ENCODE data around the gene MRFAP1L1.

Gene MRFAP1L1

GRCh38 chr4:6662591-6662990 is 47.1 kb downstream of the MRFAP1L1 start:
- DNase-seq (ENCODE audit: low read depth in 2 of 2) = no peak

DNA sequence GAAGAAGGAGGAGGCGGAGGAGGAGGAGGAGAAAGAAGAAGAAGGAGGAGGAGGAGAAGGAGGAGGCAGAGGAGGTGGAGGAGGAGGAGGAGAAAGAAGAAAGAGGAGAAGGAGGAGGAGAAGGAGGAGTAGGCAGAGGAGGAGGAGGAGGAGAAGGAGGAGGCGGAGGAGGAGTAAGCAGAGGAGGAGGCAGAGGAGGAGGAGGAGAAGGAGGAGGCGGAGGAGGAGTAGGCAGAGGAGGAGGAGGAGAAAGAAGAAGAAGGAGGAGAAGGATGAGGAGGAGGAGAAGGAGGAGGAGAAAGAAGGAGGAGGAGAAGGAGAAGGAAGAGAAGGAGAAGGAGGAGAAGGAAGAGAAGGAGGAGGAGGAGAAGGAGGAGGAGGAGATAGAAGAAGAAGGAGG is 49.2 kb downstream of the MRFAP1L1 start:
- DNase-seq (ENCODE audit: low read depth in 2 of 2) = no peak

GRCh38 chr4:6659897-6660296 is 49.8 kb downstream of the MRFAP1L1 start:
- no peak for DNase-seq (ENCODE audit: low read depth in 2 of 2)

GRCh38 chr4:6658597-6659075 is 51.0 kb downstream of the MRFAP1L1 start:
- DNase-seq (ENCODE audit: low read depth in 2 of 2) = no peak

DNA sequence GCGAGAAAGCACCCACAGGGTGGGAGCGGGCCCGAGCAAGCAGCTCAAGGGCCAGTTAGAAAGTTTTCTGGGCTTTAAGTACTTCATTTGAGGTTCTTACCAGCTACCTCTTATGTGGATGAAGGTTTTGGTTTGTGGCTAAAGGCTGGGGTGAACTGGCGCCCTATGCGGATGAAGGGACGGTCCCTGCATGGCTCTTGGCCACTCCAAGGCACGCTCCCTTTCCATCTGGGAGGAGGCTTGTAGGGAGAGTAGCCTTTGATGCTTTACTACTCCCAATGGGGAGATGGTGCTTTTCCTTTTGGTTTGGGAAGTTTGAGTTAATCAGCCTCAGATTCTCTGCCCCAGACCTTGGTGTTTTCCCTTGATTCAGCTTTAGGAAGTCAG is 51.5 kb downstream of the MRFAP1L1 start:
- no peak for DNase-seq (ENCODE audit: low read depth in 2 of 2)

Measured in stimulated activated CD8-positive, alpha-beta memory T cell treated with anti-CD3 and anti-CD28 coated beads, Interleukin-2, amount 100 ng/mL, for 48 hours (primary cell).